DMS 273 (cell line): ENCODE data around the gene ERAP2.
"Not testable (repeated sequence)": the region's sequence is repeated elsewhere in the genome, so short reads cannot be mapped to it uniquely, and the experiment has no call there.

Source experiments
- DNase-seq: peaks from one replicate; lab custom pipeline; 2025; ENCODE audit not compliant: unreplicated experiment; lab: John Stamatoyannopoulos, UW

Gene ERAP2

DNA sequence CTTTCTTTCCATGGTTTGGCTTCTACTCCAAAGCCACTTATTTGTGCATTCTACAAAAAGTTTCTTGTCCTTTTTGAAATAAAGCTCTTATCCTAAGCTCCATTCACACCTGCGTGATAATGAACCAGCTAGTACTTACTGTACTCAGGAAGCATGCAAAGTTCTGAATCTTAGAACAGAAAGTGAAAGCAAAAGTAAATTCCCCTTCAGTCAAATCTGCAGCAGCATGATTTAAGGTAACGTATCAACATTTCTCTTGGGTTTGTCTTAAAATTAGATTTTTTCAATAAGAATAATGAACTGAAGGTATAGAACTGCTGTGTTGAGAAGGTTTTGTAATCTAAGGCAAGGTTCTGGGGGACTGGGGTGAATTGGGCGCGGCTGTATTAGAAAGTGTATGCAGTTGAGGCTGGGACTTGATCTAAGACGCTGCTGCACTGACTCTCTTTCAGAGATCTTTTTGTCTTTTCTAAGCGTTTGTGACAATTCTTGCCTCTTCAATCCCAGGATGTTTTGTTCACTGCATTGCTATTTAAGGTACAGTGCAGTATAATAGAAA lies at the start of gene ERAP2:
ERAP2 (plus strand) TSS at position 209 of the 559 bp plus-strand sequence. CDS start 3,186 bp downstream, outside the sequence.
- peak; percentile 63 for DNase-seq

GRCh38 chr5:96829297-96829696 lies 47.0 kb upstream of the ERAP2 start:
- DNase-seq = no peak

- DNase-seq = no peak
Observed at GRCh38 chr5:96834016-96834415, 42.3 kb upstream of the ERAP2 start.

DNA sequence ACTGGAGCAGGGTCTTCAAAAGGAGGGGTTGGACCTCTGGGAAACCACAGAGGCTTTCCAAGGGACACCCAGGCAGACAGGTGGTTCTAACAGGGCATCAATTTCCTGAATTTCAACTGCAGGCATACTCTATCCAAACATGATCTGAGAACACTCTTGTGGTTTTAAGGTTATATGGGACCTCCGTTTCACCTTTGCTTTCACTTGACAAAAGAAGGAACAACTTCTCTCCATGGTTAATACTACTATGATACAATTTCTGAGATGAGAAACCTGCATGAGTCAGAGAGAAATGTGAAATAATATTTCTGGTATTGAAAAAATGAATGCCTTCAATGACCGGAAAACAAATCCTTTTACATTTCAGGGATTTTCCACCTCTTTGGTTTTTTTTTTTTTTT lies 40.5 kb upstream of the ERAP2 start:
- no peak for DNase-seq

DNA sequence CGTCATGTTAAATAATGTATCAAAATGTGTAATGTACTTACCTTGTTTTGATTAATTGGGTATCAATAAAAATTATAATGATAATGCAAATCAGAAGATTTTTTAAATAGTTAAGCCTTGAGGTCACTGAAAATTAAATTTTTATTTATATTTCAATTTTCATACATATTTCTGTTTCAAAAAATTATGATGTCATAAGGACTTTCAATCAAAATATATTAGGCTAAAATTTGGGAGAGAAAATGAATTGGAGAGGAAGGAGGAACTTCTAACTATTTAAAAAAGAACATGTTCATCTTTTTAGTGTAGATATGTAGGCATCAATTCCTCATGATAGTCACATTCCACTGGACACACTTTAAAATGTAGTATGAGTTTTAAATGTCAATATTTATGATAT lies 39.5 kb upstream of the ERAP2 start:
- DNase-seq = no peak

DNA sequence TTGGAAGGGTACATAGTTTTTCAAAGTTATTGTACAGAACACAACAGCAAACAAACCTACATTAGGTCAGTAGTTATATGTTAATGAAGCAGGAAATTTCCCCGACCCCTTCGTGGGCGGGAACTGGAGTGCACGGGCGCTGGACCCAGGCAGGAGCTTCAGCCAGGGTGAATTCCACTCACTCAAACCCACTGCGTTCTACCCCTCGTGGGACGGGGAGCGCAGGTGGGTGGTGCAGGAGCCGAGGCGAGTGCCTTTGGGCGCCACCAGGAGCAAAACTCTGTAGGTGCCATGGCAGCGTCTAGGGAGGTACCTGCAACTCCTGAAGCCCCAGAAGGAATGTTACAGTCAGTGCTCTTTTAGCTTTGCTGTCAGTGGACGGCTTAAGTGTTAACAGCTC lies 39.0 kb upstream of the ERAP2 start:
- DNase-seq = no peak

DNA sequence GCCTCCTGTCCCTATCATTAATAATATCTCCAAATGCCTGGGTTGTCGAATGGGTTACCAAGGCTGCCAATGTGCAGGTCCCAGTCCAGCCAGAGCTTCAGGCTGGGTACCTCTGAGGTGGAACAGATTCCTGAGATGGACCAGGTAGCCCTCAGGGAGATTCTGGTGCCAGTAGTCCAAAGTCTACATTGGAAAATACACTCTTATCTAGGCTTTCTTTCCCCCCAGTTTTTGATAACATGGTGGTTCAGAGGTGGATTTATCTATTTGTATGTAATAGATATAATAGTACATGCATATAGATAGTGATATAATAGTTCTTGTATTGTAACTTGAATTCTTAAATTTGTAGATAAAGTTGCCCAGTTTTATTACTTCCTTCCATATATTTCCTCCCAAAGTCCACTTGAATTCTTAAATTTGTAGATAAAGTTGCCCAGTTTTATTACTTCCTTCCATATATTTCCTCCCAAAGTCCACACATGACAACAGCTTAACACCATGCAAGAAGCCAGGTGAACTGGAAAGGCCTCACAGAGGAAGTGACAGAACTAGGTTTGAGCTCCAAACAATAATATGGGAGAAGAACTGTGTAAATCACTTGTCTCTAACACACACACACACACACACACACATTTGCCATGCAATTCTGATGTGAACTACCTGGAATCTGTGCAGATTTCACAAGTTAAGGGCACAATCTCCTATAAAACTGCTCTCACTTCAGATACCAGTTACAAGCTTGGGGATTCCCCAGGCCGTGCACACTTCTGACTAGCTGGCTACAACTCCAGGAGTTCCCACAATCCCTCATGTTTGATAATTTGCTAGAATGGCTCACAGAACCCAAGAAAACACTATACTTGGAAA lies 37.9 kb upstream of the ERAP2 start:
- DNase-seq = no peak

DNA sequence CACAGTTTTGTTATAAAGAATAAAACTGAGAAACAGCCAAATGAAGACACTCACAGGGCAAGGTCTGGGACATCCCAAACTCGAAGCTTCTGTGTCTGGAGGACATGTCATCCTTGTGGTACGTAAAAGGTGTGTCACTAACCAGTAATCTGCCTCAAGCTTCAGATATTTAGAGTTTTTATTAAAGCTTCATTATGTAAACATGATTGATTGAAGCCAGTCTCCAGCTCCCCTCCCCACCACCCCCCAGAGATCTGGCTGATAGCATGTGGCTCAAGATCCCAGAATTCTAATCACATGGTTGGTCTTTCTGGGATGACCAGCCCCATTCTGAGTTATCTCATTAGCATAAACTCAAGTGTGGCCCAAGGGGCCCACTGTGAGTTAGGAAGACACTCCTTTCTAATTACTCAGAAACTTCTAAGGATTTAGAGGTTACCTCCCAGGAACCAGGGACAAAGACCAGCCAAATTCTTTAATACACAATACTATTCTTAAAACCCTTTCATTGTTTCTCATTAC lies 37.2 kb upstream of the ERAP2 start:
- DNase-seq = no peak

GRCh38 chr5:96841931-96842330 lies 34.4 kb upstream of the ERAP2 start:
- DNase-seq = not testable (repeated sequence)

DNA sequence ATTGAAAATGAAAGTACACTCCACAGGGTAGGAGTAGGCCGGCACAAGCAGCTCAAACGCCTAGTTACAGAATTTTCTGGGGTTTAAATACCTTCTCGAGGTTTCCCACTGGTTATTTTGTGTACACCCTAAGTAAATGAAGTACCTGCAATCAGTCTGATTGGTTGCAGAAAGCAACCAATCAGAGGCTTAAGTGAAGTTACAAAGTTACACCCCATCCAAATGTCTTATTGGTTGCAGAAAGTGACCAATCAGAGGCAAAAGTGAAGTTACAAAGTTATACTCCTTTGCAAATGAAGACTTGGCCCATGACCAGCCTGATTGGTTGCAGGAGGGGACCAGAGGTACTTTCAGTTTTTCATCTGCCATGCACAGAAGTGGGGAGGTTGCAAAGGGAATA lies 33.2 kb upstream of the ERAP2 start:
- DNase-seq = no peak

DNA sequence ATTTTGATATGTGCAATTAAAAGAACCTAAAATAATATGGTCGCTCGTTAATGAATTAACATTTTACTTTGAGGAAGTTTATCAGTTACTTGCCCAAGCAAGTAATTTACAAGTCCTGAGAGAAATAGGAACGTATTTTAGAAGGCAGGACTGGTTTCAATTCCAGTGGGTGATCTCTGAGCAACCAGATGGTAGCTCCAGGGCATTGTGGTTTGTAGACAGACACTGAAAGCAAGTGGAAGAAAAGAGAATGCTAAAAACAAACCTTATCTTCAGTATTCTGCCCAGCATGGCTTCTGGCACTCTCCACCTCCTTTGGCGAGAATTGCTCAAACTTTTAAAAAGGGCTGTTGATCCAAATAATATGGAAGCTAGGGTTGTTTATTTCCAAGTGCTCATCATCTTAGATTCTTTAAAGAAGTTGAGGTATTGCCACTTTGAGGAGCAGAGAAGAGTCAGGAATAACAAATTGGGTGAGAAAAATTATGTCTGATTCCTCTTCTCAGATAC lies 31.8 kb upstream of the ERAP2 start:
- peak; percentile 36 for DNase-seq

DNA sequence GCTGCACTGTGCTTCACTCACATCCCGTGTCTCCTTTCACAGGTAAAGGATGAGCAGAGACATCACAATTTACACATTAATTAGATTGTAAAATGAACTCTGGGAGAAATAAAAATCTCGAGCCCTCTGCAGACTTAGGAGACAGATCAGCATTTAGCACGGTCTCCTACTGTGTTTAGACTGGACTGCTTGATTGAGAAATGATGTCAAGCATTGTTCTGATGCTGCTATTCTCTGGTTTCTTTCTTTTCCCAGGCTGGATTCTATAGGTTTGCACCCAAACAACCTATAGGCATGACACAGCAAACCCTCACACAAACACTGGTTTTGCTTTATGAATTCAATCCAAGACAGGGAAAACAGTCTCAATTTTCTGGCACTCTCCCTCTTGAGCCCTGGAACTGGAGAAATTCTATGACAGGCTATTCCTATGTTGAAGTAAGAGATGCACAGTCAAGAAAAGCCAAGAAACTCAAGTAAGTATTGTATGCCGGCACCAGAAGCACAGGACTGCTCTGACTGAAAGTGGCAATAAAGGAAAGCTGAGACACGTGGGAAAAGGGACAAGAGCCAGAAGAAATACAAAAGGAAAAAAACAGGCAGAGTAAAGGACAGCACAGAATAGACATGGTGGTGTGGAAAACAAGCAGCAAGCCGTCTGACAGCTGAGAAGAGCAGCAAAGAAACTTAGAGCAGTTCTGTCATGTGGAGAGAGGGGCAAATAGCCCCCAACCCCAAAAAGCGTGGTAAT lies 24.8 kb upstream of the ERAP2 start:
- DNase-seq = peak; percentile 7

DNA sequence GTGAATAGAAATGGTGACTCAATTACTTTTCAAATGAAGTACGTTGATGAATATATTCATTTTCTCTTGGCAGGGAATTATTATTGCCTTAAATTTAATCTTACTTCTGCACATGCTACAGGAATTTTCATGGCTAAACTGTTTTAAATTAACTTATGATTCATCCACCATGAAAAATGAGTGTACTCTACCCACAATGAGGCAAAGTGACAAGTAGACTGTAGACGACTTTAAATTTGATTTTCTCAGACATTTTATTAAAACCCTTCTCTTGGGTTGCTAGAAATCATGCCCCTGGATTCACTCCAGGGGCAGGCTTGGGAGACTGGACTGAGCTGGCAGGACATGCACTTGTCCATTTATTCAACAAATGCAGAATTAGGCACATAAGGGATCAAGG lies 23.5 kb upstream of the ERAP2 start:
- no peak for DNase-seq

DNA sequence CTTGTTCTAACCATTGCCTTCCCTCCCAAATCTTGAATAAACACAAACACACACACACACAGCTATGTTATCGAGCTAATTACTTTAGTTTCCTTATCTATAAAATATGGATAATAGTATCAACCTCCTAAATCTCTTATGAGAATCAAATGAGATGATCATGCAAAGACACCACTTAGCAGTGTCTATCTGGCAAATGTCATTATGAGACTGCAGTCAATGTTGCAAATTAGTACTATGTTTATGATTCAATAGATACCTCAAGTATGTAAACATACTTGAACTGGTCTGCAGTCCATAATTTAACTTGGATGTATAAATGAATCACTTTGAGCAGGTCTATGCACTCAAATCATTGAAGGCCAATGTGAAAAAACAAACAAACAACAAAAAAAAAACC lies 22.2 kb upstream of the ERAP2 start:
- DNase-seq = no peak

DNA sequence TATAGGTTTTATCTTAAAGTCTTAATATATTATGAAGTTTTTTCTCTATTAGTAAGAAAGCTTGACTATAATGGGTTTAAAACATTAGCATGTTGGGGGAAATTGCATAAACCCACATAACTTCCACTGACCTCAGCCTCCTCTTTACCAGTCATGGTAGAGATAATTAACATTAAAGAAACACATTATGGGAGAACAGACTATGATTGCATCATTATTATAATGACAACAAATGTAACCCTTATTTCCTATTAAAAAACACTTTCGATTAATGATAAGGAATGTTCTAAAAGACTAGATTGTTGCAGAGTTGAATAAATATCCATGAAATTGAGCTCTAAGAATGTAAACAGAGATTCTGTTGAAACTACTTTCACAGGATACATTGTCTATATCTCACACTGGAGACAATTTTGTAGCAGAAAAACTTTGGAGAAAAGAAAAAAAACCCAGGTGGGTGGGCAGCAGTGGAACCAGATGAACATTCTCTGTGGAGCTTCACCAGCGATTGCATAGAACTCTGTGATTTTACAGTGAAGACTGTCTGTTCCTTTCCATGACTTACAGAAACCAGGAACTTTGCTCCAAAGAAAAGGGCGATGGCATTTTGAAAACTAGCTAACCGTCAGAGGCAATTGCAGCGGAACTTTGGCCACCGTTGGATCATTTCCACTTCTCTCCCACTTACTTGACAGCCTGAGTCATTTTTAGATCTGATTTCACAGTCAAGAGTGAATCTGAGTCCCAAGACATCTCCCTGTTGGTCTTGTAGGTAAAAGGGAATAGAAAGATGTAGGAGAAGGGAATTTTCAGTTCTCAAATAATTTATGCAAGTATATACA lies 21.0 kb upstream of the ERAP2 start:
- no peak for DNase-seq

DNA sequence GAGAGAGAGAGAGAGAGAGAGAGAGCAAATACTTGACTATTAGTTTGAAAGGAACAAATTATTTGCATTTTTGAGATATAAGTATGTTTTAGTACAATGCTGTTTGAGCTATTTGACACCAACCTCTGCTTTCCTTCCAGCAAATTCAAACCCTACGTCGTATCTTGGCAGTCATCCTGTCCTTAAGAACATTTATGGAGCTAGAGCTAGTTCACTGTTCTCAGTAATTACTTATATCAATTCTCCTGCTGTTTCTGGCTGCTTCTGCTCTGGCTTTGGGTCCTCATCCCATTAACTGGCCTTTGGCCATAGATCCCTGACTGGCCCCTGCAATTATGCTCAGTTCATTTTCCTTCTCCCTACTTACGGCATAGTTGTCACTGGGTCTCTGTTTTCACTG lies 19.9 kb upstream of the ERAP2 start:
- no peak for DNase-seq

GRCh38 chr5:96857454-96857853 lies 18.8 kb upstream of the ERAP2 start:
- no peak for DNase-seq

DNA sequence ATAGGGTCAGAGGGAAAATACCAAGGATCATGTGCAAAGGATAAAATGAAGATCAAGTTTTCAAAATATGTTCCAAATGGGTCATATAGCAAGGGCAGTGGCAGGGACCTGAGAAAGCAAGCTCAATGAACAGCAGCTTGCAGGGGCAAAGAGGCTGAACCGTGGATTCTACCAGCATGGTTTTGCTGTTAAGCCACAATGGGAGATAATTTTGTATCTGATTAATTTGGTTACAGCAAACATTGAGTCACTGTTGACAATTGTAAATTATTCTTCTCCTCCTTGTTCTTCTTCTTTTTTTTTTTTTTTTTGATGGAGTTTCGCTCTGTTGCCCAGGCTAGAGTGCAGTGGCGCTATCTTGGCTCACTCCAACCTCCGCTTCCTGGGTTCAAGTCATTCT lies 18.4 kb upstream of the ERAP2 start:
- DNase-seq = no peak

GRCh38 chr5:96859375-96859774 lies 16.9 kb upstream of the ERAP2 start:
- no peak for DNase-seq

DNA sequence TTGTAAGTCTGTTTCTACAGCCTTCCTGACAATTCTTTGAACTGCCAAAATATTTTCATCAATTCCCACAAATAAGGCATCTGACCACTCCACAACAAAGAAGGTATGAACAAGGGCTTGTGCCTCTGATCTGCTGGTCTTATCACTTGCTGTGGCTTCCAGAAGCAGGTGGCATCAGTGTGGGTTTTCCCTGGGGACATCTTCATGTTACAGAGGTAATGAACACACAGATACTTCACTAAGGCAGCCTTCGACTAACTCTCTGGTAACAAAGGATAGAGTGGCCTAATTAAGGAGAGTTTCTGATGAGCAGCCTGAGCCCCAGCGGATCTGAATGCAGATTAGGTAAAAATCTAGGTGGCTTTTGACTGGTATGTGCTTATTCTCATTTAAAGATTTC lies 15.2 kb upstream of the ERAP2 start:
- peak; percentile 48 for DNase-seq

- DNase-seq = no peak
Observed at GRCh38 chr5:96863114-96863513, 13.2 kb upstream of the ERAP2 start.
